ENCODE results near the gene CCDC187.

Gene CCDC187

GRCh38 chr9:136223871-136224640 is 79.8 kb downstream of the CCDC187 start:
- DNase-seq (ENCODE audit: low read depth): no peak

GRCh38 chr9:136222906-136223285 is 81.0 kb downstream of the CCDC187 start:
- DNase-seq (ENCODE audit: low read depth): no peak

GRCh38 chr9:136222166-136222905 is 81.6 kb downstream of the CCDC187 start:
- DNase-seq (ENCODE audit: low read depth): no peak

GRCh38 chr9:136220017-136220729 is 83.7 kb downstream of the CCDC187 start:
- no peak for DNase-seq (ENCODE audit: low read depth)

GRCh38 chr9:136219276-136219675 is 84.6 kb downstream of the CCDC187 start:
- DNase-seq (ENCODE audit: low read depth): no peak

- DNase-seq (ENCODE audit: low read depth): no peak
These were observed 85.2 kb downstream of the CCDC187 start for GRCh38 chr9:136218673-136219072.

GRCh38 chr9:136218271-136218670 is 85.6 kb downstream of the CCDC187 start:
- no peak for DNase-seq (ENCODE audit: low read depth)

- no peak for DNase-seq (ENCODE audit: low read depth)
These were observed 87.2 kb downstream of the CCDC187 start for GRCh38 chr9:136216541-136217244.

- no peak for DNase-seq (ENCODE audit: low read depth)
These were observed 90.2 kb downstream of the CCDC187 start for GRCh38 chr9:136213733-136214132.

- no peak for DNase-seq (ENCODE audit: low read depth)
These were observed 91.4 kb downstream of the CCDC187 start for GRCh38 chr9:136212345-136212950.

- DNase-seq (ENCODE audit: low read depth): no peak
These were observed 92.2 kb downstream of the CCDC187 start for GRCh38 chr9:136211441-136212344.

- DNase-seq (ENCODE audit: low read depth): no peak
These were observed 92.9 kb downstream of the CCDC187 start for GRCh38 chr9:136211006-136211405.

- no peak for DNase-seq (ENCODE audit: low read depth)
These were observed 93.6 kb downstream of the CCDC187 start for GRCh38 chr9:136210276-136210675.

GRCh38 chr9:136209786-136210185 is 94.1 kb downstream of the CCDC187 start:
- DNase-seq (ENCODE audit: low read depth): no peak

GRCh38 chr9:136209232-136209631 is 94.7 kb downstream of the CCDC187 start:
- no peak for DNase-seq (ENCODE audit: low read depth)

GRCh38 chr9:136208675-136209074 is 95.2 kb downstream of the CCDC187 start:
- DNase-seq (ENCODE audit: low read depth): no peak

- DNase-seq (ENCODE audit: low read depth): no peak
These were observed 96.3 kb downstream of the CCDC187 start for GRCh38 chr9:136207616-136208015.

- DNase-seq (ENCODE audit: low read depth): no peak
These were observed 97.2 kb downstream of the CCDC187 start for GRCh38 chr9:136206602-136207275.

GRCh38 chr9:136205707-136205992 is 98.2 kb downstream of the CCDC187 start:
- DNase-seq (ENCODE audit: low read depth): no peak

Data from stromal cell of bone marrow (primary cell).